Stimulated activated naive CD8-positive, alpha-beta T cell treated with anti-CD3 and anti-CD28 coated beads, Interleukin-15, Interleukin-2, amounts not matched to agents 100 U/mL and 50 U/mL, for 24 hours (primary cell): ENCODE results near the gene MTMR12.

ENCODE experiments used
- ATAC-seq: fragments of 150-1000 bp; cut with Tn5 transposase; one replicate; pipeline ENCODE4 v1.10.0; 2021
- DNase-seq: peaks from one replicate; pipeline ENCODE4 v3.0.0; 2021

MTMR12 gene, protein sequence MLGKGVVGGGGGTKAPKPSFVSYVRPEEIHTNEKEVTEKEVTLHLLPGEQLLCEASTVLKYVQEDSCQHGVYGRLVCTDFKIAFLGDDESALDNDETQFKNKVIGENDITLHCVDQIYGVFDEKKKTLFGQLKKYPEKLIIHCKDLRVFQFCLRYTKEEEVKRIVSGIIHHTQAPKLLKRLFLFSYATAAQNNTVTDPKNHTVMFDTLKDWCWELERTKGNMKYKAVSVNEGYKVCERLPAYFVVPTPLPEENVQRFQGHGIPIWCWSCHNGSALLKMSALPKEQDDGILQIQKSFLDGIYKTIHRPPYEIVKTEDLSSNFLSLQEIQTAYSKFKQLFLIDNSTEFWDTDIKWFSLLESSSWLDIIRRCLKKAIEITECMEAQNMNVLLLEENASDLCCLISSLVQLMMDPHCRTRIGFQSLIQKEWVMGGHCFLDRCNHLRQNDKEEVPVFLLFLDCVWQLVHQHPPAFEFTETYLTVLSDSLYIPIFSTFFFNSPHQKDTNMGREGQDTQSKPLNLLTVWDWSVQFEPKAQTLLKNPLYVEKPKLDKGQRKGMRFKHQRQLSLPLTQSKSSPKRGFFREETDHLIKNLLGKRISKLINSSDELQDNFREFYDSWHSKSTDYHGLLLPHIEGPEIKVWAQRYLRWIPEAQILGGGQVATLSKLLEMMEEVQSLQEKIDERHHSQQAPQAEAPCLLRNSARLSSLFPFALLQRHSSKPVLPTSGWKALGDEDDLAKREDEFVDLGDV

DNA sequence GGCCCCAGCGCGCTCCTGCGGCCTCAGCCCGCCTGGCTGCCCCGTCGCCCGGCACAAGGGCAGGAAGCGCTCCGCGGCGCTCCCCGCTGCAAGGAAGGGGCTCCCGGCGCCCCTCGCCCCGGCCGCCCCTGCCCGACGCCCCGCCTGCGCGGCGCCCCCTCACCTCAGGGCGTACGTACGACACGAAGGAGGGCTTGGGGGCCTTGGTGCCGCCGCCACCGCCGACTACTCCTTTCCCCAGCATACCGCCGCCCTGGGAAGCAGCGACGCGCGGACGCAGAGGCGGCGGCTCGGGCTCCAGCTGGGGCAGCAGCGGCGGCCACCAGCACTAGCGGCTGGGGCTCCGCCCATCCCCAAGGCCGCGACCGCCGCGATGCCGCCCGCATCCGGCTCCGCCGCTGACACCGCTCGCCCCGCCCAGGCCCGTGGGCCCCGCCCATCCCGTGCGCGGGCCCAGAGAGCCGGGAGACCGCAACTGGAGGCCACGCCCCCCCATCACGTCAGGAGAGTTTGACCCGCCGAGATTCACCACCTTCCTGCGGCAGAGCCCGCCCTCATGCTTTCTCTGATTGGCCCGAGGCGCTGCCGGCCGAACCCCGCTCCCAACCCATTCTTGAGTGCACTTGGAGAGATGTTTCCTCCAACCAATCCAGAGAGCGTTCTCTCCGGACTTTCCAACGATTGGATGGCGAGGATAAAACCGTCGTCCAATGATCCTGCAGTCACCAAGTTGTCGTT, at the start of gene MTMR12:
Gene MTMR12 (minus strand): TSS at position 345 of the 738 bp plus-strand sequence. CDS start 101 bp downstream, at position 244.
- DNase-seq (peak; percentile 100), ATAC-seq (peak; percentile 95)

DNA sequence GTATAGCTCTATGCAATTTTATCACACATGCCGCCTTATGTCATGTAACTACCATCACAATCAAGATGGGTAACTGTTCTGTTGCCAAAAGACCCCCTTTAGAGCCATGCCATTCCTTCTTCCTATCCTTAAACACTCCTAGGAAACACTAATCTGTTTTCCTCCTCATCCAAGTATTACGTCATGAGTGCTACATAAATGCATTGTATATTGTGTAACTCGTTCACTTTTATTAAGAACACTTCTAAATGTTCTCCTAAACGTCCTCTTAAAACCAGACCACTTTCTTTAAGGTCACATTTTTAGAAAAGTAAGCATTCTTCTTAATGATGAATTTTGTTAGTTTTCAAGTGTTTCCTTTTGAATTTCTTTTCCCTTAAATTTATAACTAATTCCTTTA, 49.8 kb upstream of the MTMR12 start:
- DNase-seq (no peak), ATAC-seq (no peak)

- no peak for ATAC-seq
- no peak for DNase-seq
Observed at GRCh38 chr5:32360906-32361305, 48.2 kb upstream of the MTMR12 start.

GRCh38 chr5:32358611-32359010, 45.9 kb upstream of the MTMR12 start:
- ATAC-seq (no peak), DNase-seq (no peak)

DNA sequence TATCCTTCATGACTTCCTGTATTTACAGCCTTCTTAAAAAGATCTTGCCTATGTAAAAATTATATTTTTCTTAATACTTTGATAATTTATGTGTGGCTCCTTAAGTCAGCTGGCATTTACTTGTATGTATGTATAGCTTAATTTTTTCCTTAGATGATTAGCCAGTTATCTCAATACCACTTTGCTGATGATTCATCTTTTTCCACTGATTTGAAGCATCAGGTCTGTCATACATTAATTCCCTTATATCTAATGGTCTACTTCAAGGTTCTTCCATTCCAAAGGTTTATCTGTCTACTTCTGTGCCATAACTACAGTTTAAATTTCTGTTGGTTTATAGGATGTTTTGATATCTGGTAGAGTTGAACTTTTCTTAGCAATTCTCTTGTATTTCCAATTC, 44.9 kb upstream of the MTMR12 start:
- ATAC-seq (peak; percentile 61), DNase-seq (no peak)

GRCh38 chr5:32355686-32356085, 42.9 kb upstream of the MTMR12 start:
- no peak for ATAC-seq
- DNase-seq = no peak

DNA sequence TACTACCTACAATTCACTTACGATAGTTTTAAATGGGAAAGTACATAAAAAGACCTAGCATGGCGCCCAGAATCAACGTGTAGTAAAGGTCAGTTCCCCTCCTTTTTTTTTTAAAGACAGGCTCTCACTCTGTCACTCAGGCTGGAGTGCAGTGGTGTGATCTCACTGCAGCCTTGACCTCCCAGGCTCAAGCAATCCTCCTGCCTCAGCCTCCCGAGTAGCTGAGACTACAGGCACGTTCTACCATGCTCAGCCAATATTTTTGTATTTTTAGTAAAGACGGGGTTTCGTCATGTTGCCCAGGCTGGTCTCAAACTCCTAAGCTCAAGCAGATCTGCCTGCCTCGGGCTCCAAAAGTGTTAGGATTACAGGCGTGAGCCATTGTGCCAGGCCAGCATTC, 40.7 kb upstream of the MTMR12 start:
- ATAC-seq = no peak
- no peak for DNase-seq

GRCh38 chr5:32352685-32353084, 39.9 kb upstream of the MTMR12 start:
- DNase-seq = no peak
- ATAC-seq = no peak

GRCh38 chr5:32346869-32347268, 34.1 kb upstream of the MTMR12 start:
- no peak for ATAC-seq
- DNase-seq = no peak

DNA sequence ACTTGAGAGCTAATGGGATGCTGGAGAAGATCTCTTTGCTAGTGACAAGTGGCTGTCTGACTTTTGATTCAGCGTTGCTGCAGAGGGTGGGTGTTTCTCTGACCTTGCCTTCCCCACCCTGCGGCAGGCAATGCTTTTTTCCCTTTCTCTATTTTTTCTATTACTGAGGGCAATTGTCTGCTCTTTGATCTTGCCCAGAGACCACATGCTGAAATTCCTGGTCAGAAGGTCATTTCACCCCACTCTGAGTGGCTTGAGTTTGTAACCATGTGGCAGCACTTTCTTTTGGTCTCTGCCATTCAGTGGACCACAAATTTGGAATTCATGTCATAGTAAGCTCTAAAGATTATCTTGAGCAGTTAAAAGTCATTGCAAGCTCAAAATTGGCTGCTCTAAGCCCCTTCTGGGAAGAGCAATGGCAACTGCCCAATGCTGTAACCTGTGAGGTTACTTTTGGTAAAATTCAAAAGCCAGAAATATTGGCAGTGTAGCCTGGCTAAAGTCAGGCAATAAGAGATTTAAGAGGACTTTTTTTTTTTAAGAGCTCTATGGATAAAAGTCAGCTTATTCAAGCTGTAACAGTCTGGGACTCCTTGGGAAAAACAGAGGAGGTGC, 30.4 kb upstream of the MTMR12 start:
- DNase-seq (no peak), ATAC-seq (no peak)

- no peak for ATAC-seq
- no peak for DNase-seq
Observed at GRCh38 chr5:32342656-32343055, 29.9 kb upstream of the MTMR12 start.

GRCh38 chr5:32339878-32340277, 27.1 kb upstream of the MTMR12 start:
- no peak for DNase-seq
- no peak for ATAC-seq

- ATAC-seq (no peak), DNase-seq (no peak)
Observed at GRCh38 chr5:32339198-32339597, 26.5 kb upstream of the MTMR12 start.

DNA sequence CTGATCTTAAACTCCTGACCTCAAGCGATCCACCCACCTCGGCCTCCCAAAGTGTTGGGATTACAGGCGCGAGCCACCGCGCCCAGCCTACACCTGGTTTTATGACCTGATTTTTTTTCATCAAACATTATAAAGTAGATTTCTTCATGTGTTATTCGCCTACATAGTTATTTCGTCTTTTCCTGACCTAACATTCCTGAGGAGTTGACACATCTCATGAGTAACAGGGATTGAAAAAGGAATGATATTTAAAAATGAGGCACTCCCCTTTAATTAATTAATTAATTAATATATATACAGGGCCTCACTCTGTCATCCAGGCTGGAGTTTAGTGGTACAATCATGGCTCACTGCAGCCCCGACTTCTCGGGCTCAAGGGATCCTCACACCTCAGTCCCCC, 20.2 kb upstream of the MTMR12 start:
- no peak for ATAC-seq
- no peak for DNase-seq

GRCh38 chr5:32332361-32332760, 19.6 kb upstream of the MTMR12 start:
- no peak for ATAC-seq
- no peak for DNase-seq

DNA sequence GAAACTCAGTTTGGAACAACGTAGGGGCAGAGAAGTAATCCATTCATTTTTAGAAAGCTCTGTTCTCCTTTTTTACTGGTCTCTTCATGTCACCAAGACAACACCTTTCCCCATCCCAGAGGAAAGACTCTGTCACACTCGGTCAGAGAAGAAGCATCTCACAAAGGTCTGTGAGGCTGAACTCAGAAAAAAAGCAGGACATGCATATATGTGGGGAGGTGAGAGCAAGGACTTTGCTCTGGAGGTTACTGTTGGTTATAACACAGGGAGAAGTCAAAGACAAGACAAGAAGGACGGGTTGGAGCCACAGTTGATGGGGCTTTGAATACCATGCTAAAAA, 19.2 kb upstream of the MTMR12 start:
- DNase-seq = no peak
- no peak for ATAC-seq

DNA sequence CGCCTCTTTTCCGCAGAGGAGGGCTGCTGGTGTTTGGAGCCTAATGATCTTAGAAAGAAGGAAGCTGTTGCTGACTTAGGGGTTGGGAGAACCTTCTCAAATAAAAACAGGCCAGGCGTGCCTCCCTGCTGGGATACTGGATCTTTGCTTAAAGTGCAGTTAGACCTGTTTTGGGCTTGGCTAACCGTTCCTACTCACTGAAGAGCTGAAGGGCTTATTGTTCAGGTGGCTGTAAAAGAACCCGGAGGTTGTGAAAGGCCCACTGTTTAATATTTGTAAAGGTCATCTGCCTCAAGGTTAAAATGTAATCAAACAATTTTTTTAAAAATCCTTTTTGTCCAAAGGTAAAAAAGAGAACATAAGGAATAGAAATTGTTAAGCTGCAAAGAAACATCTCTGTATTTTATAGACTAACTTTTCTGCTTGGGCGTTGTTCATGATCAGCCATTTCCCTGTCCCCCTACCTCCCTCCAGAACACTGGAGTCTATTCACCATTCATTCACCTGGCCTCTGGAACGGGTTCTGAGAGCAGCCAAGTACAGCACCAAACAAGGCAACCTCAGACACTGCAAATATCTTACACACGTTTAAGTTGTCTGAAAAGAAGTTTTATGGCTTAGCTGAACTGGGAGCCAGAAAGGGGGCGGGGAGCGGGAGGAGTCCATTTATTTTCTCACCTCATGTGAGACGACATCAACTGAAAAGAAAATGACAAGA, 18.6 kb upstream of the MTMR12 start:
- ATAC-seq = no peak

DNA sequence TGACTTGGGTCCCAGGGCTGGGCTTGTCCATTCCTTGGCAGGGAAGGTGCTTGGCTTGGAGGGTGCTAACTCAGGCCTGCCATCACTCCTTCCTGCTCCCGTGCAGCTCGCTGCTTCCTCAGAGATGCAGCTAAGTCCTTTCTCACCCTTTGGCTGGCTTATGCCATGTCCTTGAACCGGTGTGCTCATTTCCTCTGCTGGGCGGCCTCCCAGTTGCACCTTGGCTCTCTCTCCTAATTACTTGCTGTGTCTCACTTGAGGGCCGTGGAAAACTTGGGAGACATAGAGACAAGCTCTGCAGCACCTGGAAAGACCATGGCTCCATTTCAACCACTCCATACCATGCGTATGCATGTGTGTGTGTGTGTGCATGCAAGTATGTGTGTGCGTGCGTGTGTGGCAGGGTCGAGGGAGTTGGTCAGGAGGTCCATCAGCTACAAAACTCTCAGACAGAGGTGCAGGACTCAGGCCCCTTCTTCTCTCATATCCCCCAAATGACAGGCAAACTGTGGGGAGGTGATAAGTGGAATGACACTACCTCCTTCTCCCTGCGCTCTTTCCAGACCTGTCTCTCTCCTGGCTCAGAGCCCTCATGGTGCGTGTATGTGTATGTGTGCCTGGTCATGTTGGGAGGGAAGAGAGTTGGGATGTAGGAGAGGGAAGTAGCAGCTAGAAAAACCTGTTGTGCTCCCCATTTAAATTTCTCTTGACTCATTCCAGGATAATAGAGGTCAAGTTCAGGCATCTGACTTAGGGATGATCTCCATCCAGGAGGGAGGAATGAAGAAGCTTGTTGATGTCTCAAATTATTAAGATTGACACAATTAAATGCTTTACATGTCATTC, 17.6 kb upstream of the MTMR12 start:
- DNase-seq = no peak
- ATAC-seq = no peak

More for the DNA sequence above, 18.6 kb upstream of the MTMR12 start:
- DNase-seq = no peak

GRCh38 chr5:32329395-32329834, 16.7 kb upstream of the MTMR12 start:
- peak; percentile 88 for ATAC-seq
- peak; percentile 52 for DNase-seq

GRCh38 chr5:32326216-32326772, 13.6 kb upstream of the MTMR12 start:
- DNase-seq (no peak), ATAC-seq (no peak)

GRCh38 chr5:32325616-32326015, 12.9 kb upstream of the MTMR12 start:
- ATAC-seq = no peak
- DNase-seq = no peak
